DOHH2 (cell line): ENCODE results near the gene GTF2I.
"Not testable (repeated sequence)": the region's sequence is repeated elsewhere in the genome, so short reads cannot be mapped to it uniquely, and the experiment has no call there.

ENCODE experiments used
- H3F3A ChIP-seq: fragments of 200-600 bp; sonication (generic), shearing (Covaris generic); 2 replicates; pipeline ENCODE4 v1.6.0; 2016; ENCODE audit warnings: antibody characterized with exemption, mild to moderate bottlenecking; ENCODE audit not compliant: control insufficient read depth, insufficient read depth
- H3K27ac ChIP-seq: fragments of 200-600 bp; sonication (generic); 2 replicates; pipeline ENCODE4 v1.5.1; 2014; ENCODE audit warnings: low read depth, mild to moderate bottlenecking, low read length, moderate library complexity
- H3K27me3 ChIP-seq: fragments of 200-600 bp; sonication (generic); 2 replicates; pipeline ENCODE4 v1.6.1; 2014; ENCODE audit warnings: mild to moderate bottlenecking, low read length, mixed read lengths; ENCODE audit not compliant: control insufficient read depth
- H3K36me3 ChIP-seq: fragments of 200-600 bp; sonication (generic); 2 replicates; pipeline ENCODE4 v1.6.1; 2014; ENCODE audit warnings: mild to moderate bottlenecking, low read length, moderate library complexity, mixed read lengths; ENCODE audit not compliant: control insufficient read depth
- H3K4me1 ChIP-seq: fragments of 200-600 bp; sonication (generic); 2 replicates; pipeline ENCODE4 v1.6.1; 2014; ENCODE audit warnings: mild to moderate bottlenecking, low read length, mixed read lengths; ENCODE audit not compliant: control insufficient read depth
- H3K4me2 ChIP-seq: fragments of 200-600 bp; sonication (generic); 2 replicates; pipeline ENCODE4 v1.6.0; 2014; ENCODE audit warnings: mild to moderate bottlenecking, low read length, moderate library complexity
- H3K4me3 ChIP-seq: fragments of 200-600 bp; sonication (generic); 2 replicates; pipeline ENCODE4 v1.5.1; 2014; ENCODE audit warnings: mild to moderate bottlenecking, low read length, mixed read lengths
- H3K79me2 ChIP-seq: fragments of 200-600 bp; sonication (generic); 2 replicates; pipeline ENCODE4 v1.6.1; 2014; ENCODE audit warnings: mild to moderate bottlenecking, low read length, mixed read lengths; ENCODE audit not compliant: control insufficient read depth
- H3K9me2 ChIP-seq: fragments of 200-600 bp; sonication (generic); replicated peaks from 2 replicates; pipeline ENCODE4 v1.6.1; 2014; ENCODE audit warnings: mild to moderate bottlenecking, low read length, mixed read lengths; ENCODE audit not compliant: control insufficient read depth
- H3K9me3 ChIP-seq: fragments of 200-600 bp; sonication (generic); 2 replicates; pipeline ENCODE4 v1.6.1; 2014; ENCODE audit warnings: antibody characterized with exemption, low read length, mixed read lengths; ENCODE audit not compliant: control insufficient read depth, insufficient read depth
- H4K20me1 ChIP-seq: fragments of 200-600 bp; sonication (generic); 2 replicates; pipeline ENCODE4 v1.6.0; 2014; ENCODE audit warnings: low read depth, mild to moderate bottlenecking, antibody characterized with exemption, low read length, moderate library complexity; ENCODE audit not compliant: control insufficient read depth, insufficient read depth
- CTCF ChIP-seq: fragments of 200-600 bp; sonication (generic); IDR thresholded peaks from one replicate; pipeline ENCODE4 v1.5.1; 2014; ENCODE audit warnings: antibody characterized with exemption, mild to moderate bottlenecking, low read depth, low read length; ENCODE audit not compliant: poor library complexity, severe bottlenecking
- EZH2phosphoT487 ChIP-seq: fragments of 200-600 bp; sonication (generic); IDR thresholded peaks from 2 replicates; pipeline ENCODE4 v1.6.1; 2017; ENCODE audit warnings: borderline replicate concordance, mild to moderate bottlenecking, antibody characterized with exemption, low read length, moderate library complexity, mixed read lengths

Gene GTF2I

GRCh38 chr7:74690474-74690873 lies 33.0 kb downstream of the GTF2I start:
- peaks cover 95% of the 10 kb centered on the region for H3K79me2 ChIP-seq
- peaks cover 20% of the 10 kb centered on the region; the same call in 1 of the 2 replicates for H3F3A ChIP-seq
- H3K4me3 ChIP-seq: no peak overlapping the region
- no peak overlapping the region for H3K27ac ChIP-seq
- no peaks in the 10 kb centered on the region for H3K9me2 ChIP-seq
- H3K4me2 ChIP-seq: no peak overlapping the region
- H3K4me1 ChIP-seq: no peaks in the 10 kb centered on the region
- TF ChIP-seq EZH2phosphoT487: no peak
- TF ChIP-seq CTCF: no peak
- no peaks in the 10 kb centered on the region for H3K9me3 ChIP-seq
- H3K36me3 ChIP-seq: peaks cover 95% of the 10 kb centered on the region
- peaks cover 12% of the 10 kb centered on the region for H4K20me1 ChIP-seq
- no peaks in the 10 kb centered on the region for H3K27me3 ChIP-seq

GRCh38 chr7:74704419-74704818 lies 46.9 kb downstream of the GTF2I start:
- H3K79me2 ChIP-seq: peaks cover 29% of the 10 kb centered on the region
- not testable (repeated sequence) for H3K27ac ChIP-seq, H3K4me1 ChIP-seq, H3K4me2 ChIP-seq, H3K9me3 ChIP-seq, H3F3A ChIP-seq, H3K9me2 ChIP-seq, H4K20me1 ChIP-seq, H3K27me3 ChIP-seq, H3K4me3 ChIP-seq
- H3K36me3 ChIP-seq: peaks cover 96% of the 10 kb centered on the region

GRCh38 chr7:74707238-74707637 lies 49.7 kb downstream of the GTF2I start:
- Histone ChIP-seq H3K79me2 (peaks cover 27% of the 10 kb centered on the region), H3K36me3 (peaks cover 98% of the 10 kb centered on the region), H3K9me2 (no peaks in the 10 kb centered on the region), H4K20me1 (no peaks in the 10 kb centered on the region), H3K27ac (no peak overlapping the region), H3K4me1 (no peaks in the 10 kb centered on the region), H3F3A (peaks cover 11% of the 10 kb centered on the region), H3K27me3 (no peaks in the 10 kb centered on the region), H3K4me3 (no peak overlapping the region), H3K4me2 (no peak overlapping the region), H3K9me3 (no peaks in the 10 kb centered on the region)
- TF ChIP-seq EZH2phosphoT487: no peak

GRCh38 chr7:74708569-74709275 lies 51.2 kb downstream of the GTF2I start:
- H3K4me2 ChIP-seq: no peak overlapping the region
- H3K36me3 ChIP-seq: peaks cover 98% of the 10 kb centered on the region

More at GRCh38 chr7:74708569-74709275, 51.2 kb downstream of the GTF2I start:
- Histone ChIP-seq H3F3A (peaks cover 17% of the 10 kb centered on the region), H3K4me1 (no peaks in the 10 kb centered on the region), H3K4me3 (no peak overlapping the region), H3K9me2 (no peaks in the 10 kb centered on the region), H3K27me3 (no peaks in the 10 kb centered on the region), H3K27ac (no peak overlapping the region), H3K79me2 (peaks cover 23% of the 10 kb centered on the region; the same call in 1 of the 2 replicates), H3K9me3 (no peaks in the 10 kb centered on the region), H4K20me1 (no peaks in the 10 kb centered on the region)
- TF ChIP-seq CTCF (no peak), EZH2phosphoT487 (no peak)
